Liver (tissue), 9 donors: ENCODE data around the gene KRTAP20-3. TPM values are rescaled to one million over a fixed set of nuclear protein-coding genes. Genes with fewer than 3 reads are reported as not detected.

ENCODE experiments used
- DNase-seq: peaks from one replicate; pipeline ENCODE4 v3.0.0-alpha.2; 2017; ENCODE audit warnings: low spot score
- H3K27ac ChIP-seq, 2 donors: one replicate each; pipeline ENCODE4 v1.7.0; 2013; ENCODE audit warnings: inconsistent platforms in 2 of 2, low read length in 2 of 2, control low read depth in 1 of 2, low read depth in 1 of 2, mild to moderate bottlenecking in 1 of 2
- H3K27me3 ChIP-seq, 4 donors: one replicate each; pipeline versions ENCODE4 v1.6.1 to v1.7.0; 2013; ENCODE audit warnings: low read length in 3 of 4, inconsistent platforms in 1 of 4, mild to moderate bottlenecking in 1 of 4, moderate library complexity in 1 of 4; ENCODE audit not compliant: control insufficient read depth in 4 of 4, insufficient read depth in 4 of 4
- H3K36me3 ChIP-seq, 4 donors: one replicate each; pipeline versions ENCODE4 v1.6.1 to v1.7.0; 2013; ENCODE audit warnings: low read length in 3 of 4, mild to moderate bottlenecking in 3 of 4, low read depth in 1 of 4, moderate library complexity in 1 of 4; ENCODE audit not compliant: control insufficient read depth in 4 of 4, insufficient read depth in 3 of 4
- H3K4me1 ChIP-seq, 4 donors: one replicate each; pipeline versions ENCODE4 v1.6.1 to v1.7.0; 2013; ENCODE audit warnings: low read length in 3 of 4, mild to moderate bottlenecking in 3 of 4, moderate library complexity in 1 of 4; ENCODE audit not compliant: control insufficient read depth in 4 of 4, insufficient read depth in 4 of 4
- H3K4me3 ChIP-seq, 3 donors: one replicate each; pipeline versions ENCODE4 v1.6.1 to v1.7.0; 2013; ENCODE audit warnings: low read length in 3 of 3, control low read depth in 1 of 3, low read depth in 1 of 3, mild to moderate bottlenecking in 1 of 3
- H3K9ac ChIP-seq, 2 donors: one replicate each; pipeline ENCODE4 v1.7.0; 2013; ENCODE audit warnings: low read length in 2 of 2, mild to moderate bottlenecking in 2 of 2, moderate library complexity in 2 of 2, control low read depth in 1 of 2, low read depth in 1 of 2
- H3K9me3 ChIP-seq, 4 donors: one replicate each; pipeline versions ENCODE4 v1.6.1 to v1.7.0; 2013; ENCODE audit warnings: low read length in 3 of 4; ENCODE audit not compliant: control insufficient read depth in 4 of 4
- EGR1 ChIP-seq, 2 donors: IDR thresholded peaks; 2 replicates each; pipeline ENCODE4 v1.6.1; 2016 to 2018; ENCODE audit warnings: antibody characterized with exemption in 2 of 2, low read depth in 2 of 2
- FOXA1 ChIP-seq: IDR thresholded peaks from 2 replicates; pipeline ENCODE4 v1.6.1; 2016; ENCODE audit warnings: antibody characterized with exemption
- FOXA2 ChIP-seq: IDR thresholded peaks from 2 replicates; pipeline ENCODE4 v1.6.1; 2016; ENCODE audit warnings: antibody characterized with exemption
- GABPA ChIP-seq, 2 donors: IDR thresholded peaks in 1 of 2; conservative IDR thresholded peaks in 1 of 2; 2 replicates each; pipeline ENCODE4 v1.6.1; 2016; ENCODE audit warnings: antibody characterized with exemption in 2 of 2, mild to moderate bottlenecking in 1 of 2, moderate library complexity in 1 of 2
- HNF4A ChIP-seq, 2 donors: conservative IDR thresholded peaks; 2 replicates each; pipeline ENCODE4 v1.6.1; 2016; ENCODE audit warnings: antibody characterized with exemption in 2 of 2, mild to moderate bottlenecking in 2 of 2
- HNF4G ChIP-seq: IDR thresholded peaks from 2 replicates; pipeline ENCODE4 v1.6.1; 2016; ENCODE audit warnings: antibody characterized with exemption
- JUND ChIP-seq, 2 donors: IDR thresholded peaks; 2 replicates each; pipeline ENCODE4 v1.6.1; 2016; ENCODE audit warnings: antibody characterized with exemption in 2 of 2
- NR2F2 ChIP-seq: IDR thresholded peaks from 2 replicates; pipeline ENCODE4 v1.6.1; 2016; ENCODE audit warnings: antibody characterized with exemption
- RAD21 ChIP-seq, 2 donors: IDR thresholded peaks; 2 replicates each; pipeline ENCODE4 v1.6.1; 2016; ENCODE audit warnings: antibody characterized with exemption in 2 of 2, mild to moderate bottlenecking in 2 of 2
- RXRA ChIP-seq, 2 donors: IDR thresholded peaks; 2 replicates each; pipeline ENCODE4 v1.6.1; 2017 to 2018; ENCODE audit warnings: antibody characterized with exemption in 2 of 2, mild to moderate bottlenecking in 1 of 2
- TAF1 ChIP-seq: conservative IDR thresholded peaks from 2 replicates; pipeline ENCODE4 v1.6.1; 2016; ENCODE audit warnings: antibody characterized with exemption, mild to moderate bottlenecking
- YY1 ChIP-seq: IDR thresholded peaks from 2 replicates; pipeline ENCODE4 v1.6.1; 2016; ENCODE audit warnings: antibody characterized with exemption, mild to moderate bottlenecking
- WGBS: extraction: QIAGEN DNeasy Blood & Tissue Kit; methylation state at CpG from one replicate; pipeline ENCODE4 v1.1.7; 2013; 5-methylcytosine and 5-hydroxymethylcytosine counted together
- polyA plus RNA-seq, 2 donors: library from polyadenylated mRNA; stranded (reverse) in 1 of 2; unstranded in 1 of 2; fragments of 200-250 nt in 1 of 2; fragments of >200 nt in 1 of 2; fragmentation: Nextera tagmentation in 1 of 2; extraction: Ambion mirVana in 1 of 2; gene quantifications; one replicate each; pipeline versions ENCODE4 v1.2.1 to v1.2.3, GENCODE V29; 2013 to 2015
- total RNA-seq, 2 donors: library from RNA; depleted of rRNA; stranded (reverse); fragments of >200 nt; gene quantifications; one replicate each; pipeline ENCODE4 v1.2.3, GENCODE V29; 2014
- TF ChIP-seq, protein P1 (sequence below): IDR thresholded peaks from 2 replicates; pipeline ENCODE4 v1.6.1; 2016; ENCODE audit warnings: antibody characterized with exemption, mild to moderate bottlenecking
- TF ChIP-seq, protein P2 (sequence below): fragments of 150-350 bp; IDR thresholded peaks from 2 replicates; pipeline ENCODE4 v1.5.1; 2017; ENCODE audit warnings: improper control_type of control experiment, low read depth, low read length; ENCODE audit not compliant: missing input control
- TF ChIP-seq, protein P3 (sequence below): IDR thresholded peaks from 2 replicates; pipeline ENCODE4 v1.6.1; 2016; ENCODE audit warnings: antibody characterized with exemption
- TF ChIP-seq, protein P4 (sequence below): IDR thresholded peaks from 2 replicates; pipeline ENCODE4 v1.6.1; 2016; ENCODE audit warnings: antibody characterized with exemption
- TF ChIP-seq, protein P5 (sequence below): IDR thresholded peaks from 2 replicates; pipeline ENCODE4 v1.6.1; 2016; ENCODE audit warnings: antibody characterized with exemption
- donor health status: healthy.
- donor health status: healthy.
- donor health status: healthy.
- donor health status: healthy.
- donor health status: healthy.

KRTAP20-3 gene
- total RNA-seq, result not detected
- not detected for polyA plus RNA-seq

DNA sequence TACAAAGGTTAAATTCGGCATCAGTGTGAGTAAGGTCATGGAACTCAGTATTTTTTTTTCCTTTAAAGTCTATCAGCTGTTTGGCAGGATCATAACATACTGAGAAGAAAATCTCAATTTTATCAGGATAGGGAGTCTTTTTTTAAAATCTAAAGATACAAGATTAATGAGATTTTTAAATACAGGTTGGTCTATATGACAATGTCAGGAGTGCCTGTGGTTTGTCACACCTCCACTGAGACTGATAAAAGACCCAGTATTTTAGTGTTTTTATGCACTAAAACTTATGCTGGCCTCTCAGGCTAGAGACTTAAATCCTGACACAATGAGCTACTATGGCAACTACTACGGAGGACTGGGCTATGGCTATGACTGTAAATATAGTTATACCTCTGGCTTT, at the start of gene KRTAP20-3:
KRTAP20-3 (plus strand) TSS at position 301 of the 400 bp plus-strand sequence.
- Histone ChIP-seq H3K9ac (no peak within 1 kb of the TSS), H3K9me3 (no peaks in the 10 kb centered on the region), H3K4me3 (no peak within 1 kb of the TSS), H3K27me3 (peaks cover 0 to 3% (median 0%) of the 10 kb centered on the region in 4 donors), H3K4me1 (no peaks in the 10 kb centered on the region), H3K36me3 (no peaks in the 10 kb centered on the region), H3K27ac (no peak within 1 kb of the TSS)
- WGBS, result 82% methylated on average over 2 of the region's 2 CpGs
- DNase-seq, result no peak
- TF ChIP-seq EGR1 (IDR thresholded peaks at IDR 0.05; ENCODE audit: low read depth in 2 of 2), result no peak
- TF ChIP-seq, protein P1, sequence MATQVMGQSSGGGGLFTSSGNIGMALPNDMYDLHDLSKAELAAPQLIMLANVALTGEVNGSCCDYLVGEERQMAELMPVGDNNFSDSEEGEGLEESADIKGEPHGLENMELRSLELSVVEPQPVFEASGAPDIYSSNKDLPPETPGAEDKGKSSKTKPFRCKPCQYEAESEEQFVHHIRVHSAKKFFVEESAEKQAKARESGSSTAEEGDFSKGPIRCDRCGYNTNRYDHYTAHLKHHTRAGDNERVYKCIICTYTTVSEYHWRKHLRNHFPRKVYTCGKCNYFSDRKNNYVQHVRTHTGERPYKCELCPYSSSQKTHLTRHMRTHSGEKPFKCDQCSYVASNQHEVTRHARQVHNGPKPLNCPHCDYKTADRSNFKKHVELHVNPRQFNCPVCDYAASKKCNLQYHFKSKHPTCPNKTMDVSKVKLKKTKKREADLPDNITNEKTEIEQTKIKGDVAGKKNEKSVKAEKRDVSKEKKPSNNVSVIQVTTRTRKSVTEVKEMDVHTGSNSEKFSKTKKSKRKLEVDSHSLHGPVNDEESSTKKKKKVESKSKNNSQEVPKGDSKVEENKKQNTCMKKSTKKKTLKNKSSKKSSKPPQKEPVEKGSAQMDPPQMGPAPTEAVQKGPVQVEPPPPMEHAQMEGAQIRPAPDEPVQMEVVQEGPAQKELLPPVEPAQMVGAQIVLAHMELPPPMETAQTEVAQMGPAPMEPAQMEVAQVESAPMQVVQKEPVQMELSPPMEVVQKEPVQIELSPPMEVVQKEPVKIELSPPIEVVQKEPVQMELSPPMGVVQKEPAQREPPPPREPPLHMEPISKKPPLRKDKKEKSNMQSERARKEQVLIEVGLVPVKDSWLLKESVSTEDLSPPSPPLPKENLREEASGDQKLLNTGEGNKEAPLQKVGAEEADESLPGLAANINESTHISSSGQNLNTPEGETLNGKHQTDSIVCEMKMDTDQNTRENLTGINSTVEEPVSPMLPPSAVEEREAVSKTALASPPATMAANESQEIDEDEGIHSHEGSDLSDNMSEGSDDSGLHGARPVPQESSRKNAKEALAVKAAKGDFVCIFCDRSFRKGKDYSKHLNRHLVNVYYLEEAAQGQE, result no peak
- TF ChIP-seq GABPA (IDR thresholded peaks at IDR 0.05 in 1 of 2, conservative IDR thresholded peaks at IDR 0.05 in 1 of 2), result no peak
- no peak for TF ChIP-seq RAD21 (IDR thresholded peaks at IDR 0.05)
- no peak for TF ChIP-seq YY1
- no peak for TF ChIP-seq FOXA2
- TF ChIP-seq, protein P2, sequence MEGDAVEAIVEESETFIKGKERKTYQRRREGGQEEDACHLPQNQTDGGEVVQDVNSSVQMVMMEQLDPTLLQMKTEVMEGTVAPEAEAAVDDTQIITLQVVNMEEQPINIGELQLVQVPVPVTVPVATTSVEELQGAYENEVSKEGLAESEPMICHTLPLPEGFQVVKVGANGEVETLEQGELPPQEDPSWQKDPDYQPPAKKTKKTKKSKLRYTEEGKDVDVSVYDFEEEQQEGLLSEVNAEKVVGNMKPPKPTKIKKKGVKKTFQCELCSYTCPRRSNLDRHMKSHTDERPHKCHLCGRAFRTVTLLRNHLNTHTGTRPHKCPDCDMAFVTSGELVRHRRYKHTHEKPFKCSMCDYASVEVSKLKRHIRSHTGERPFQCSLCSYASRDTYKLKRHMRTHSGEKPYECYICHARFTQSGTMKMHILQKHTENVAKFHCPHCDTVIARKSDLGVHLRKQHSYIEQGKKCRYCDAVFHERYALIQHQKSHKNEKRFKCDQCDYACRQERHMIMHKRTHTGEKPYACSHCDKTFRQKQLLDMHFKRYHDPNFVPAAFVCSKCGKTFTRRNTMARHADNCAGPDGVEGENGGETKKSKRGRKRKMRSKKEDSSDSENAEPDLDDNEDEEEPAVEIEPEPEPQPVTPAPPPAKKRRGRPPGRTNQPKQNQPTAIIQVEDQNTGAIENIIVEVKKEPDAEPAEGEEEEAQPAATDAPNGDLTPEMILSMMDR, result no peak
- TF ChIP-seq, protein P3, sequence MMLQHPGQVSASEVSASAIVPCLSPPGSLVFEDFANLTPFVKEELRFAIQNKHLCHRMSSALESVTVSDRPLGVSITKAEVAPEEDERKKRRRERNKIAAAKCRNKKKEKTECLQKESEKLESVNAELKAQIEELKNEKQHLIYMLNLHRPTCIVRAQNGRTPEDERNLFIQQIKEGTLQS, result no peak
- no peak for TF ChIP-seq JUND (IDR thresholded peaks at IDR 0.05)
- TF ChIP-seq TAF1, result no peak
- no peak for TF ChIP-seq NR2F2
- TF ChIP-seq RXRA (IDR thresholded peaks at IDR 0.05), result no peak
- TF ChIP-seq HNF4A (conservative IDR thresholded peaks at IDR 0.05), result no peak
- TF ChIP-seq, protein P4, sequence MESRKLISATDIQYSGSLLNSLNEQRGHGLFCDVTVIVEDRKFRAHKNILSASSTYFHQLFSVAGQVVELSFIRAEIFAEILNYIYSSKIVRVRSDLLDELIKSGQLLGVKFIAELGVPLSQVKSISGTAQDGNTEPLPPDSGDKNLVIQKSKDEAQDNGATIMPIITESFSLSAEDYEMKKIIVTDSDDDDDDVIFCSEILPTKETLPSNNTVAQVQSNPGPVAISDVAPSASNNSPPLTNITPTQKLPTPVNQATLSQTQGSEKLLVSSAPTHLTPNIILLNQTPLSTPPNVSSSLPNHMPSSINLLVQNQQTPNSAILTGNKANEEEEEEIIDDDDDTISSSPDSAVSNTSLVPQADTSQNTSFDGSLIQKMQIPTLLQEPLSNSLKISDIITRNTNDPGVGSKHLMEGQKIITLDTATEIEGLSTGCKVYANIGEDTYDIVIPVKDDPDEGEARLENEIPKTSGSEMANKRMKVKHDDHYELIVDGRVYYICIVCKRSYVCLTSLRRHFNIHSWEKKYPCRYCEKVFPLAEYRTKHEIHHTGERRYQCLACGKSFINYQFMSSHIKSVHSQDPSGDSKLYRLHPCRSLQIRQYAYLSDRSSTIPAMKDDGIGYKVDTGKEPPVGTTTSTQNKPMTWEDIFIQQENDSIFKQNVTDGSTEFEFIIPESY, result no peak
- TF ChIP-seq, protein P5, sequence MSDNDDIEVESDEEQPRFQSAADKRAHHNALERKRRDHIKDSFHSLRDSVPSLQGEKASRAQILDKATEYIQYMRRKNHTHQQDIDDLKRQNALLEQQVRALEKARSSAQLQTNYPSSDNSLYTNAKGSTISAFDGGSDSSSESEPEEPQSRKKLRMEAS, result no peak
- TF ChIP-seq FOXA1, result no peak
- no peak for TF ChIP-seq HNF4G

DNA sequence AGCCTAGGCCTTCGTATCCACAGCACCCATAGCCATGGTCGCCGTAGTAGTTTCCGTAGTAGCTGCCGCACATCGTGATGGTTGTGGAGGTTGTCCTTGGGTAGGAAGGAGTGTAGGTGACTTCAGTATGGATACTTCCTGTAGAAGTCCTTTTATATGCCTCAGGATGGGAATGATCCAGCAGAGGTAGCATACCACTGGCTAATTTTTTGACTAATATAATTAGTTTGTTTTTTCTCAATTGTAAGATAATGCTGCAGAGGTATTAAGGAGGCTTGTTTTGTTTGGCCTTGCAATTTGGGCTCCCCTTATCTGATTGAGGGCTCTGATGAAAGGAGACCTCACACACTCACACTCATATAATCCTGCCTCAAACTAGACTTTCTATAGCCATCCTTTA, 43.9 kb upstream of the KRTAP20-3 start, which contains the start of gene KRTAP6-2:
KRTAP6-2 (minus strand) TSS at position 101 of the 400 bp plus-strand sequence; CDS start at position 73, 28 bp downstream.
- Histone ChIP-seq H3K9ac (no peak within 1 kb of the TSS), H3K9me3 (no peaks in the 10 kb centered on the region), H3K27ac (no peak within 1 kb of the TSS), H3K36me3 (no peaks in the 10 kb centered on the region), H3K4me1 (no peaks in the 10 kb centered on the region), H3K4me3 (no peak within 1 kb of the TSS), H3K27me3 (no peaks in the 10 kb centered on the region)
- TF ChIP-seq HNF4A (conservative IDR thresholded peaks at IDR 0.05) (no peak), EGR1 (IDR thresholded peaks at IDR 0.05; ENCODE audit: low read depth in 2 of 2) (no peak), GABPA (IDR thresholded peaks at IDR 0.05 in 1 of 2, conservative IDR thresholded peaks at IDR 0.05 in 1 of 2) (no peak), RAD21 (IDR thresholded peaks at IDR 0.05) (no peak)
- TF ChIP-seq, protein P3, result no peak
- 90% methylated on average over 6 of the region's 6 CpGs for WGBS
- no peak for DNase-seq
